RCC 7860 (cell line): ENCODE measurements around the gene ARHGAP29.

Experiments used
- DNase-seq: peaks from one replicate; pipeline ENCODE4 v3.0.0-alpha.2; 2015; ENCODE audit warnings: low spot score
- FAIRE-seq: peaks from 2 replicates; lab custom pipeline; 2012; peaks lifted over from hg19 to GRCh38; lab: Jason Lieb, UNC

Gene ARHGAP29, protein sequence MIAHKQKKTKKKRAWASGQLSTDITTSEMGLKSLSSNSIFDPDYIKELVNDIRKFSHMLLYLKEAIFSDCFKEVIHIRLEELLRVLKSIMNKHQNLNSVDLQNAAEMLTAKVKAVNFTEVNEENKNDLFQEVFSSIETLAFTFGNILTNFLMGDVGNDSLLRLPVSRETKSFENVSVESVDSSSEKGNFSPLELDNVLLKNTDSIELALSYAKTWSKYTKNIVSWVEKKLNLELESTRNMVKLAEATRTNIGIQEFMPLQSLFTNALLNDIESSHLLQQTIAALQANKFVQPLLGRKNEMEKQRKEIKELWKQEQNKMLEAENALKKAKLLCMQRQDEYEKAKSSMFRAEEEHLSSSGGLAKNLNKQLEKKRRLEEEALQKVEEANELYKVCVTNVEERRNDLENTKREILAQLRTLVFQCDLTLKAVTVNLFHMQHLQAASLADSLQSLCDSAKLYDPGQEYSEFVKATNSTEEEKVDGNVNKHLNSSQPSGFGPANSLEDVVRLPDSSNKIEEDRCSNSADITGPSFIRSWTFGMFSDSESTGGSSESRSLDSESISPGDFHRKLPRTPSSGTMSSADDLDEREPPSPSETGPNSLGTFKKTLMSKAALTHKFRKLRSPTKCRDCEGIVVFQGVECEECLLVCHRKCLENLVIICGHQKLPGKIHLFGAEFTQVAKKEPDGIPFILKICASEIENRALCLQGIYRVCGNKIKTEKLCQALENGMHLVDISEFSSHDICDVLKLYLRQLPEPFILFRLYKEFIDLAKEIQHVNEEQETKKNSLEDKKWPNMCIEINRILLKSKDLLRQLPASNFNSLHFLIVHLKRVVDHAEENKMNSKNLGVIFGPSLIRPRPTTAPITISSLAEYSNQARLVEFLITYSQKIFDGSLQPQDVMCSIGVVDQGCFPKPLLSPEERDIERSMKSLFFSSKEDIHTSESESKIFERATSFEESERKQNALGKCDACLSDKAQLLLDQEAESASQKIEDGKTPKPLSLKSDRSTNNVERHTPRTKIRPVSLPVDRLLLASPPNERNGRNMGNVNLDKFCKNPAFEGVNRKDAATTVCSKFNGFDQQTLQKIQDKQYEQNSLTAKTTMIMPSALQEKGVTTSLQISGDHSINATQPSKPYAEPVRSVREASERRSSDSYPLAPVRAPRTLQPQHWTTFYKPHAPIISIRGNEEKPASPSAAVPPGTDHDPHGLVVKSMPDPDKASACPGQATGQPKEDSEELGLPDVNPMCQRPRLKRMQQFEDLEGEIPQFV

GRCh38 chr1:94237291-94238226 lies at the start of gene ARHGAP29:
ARHGAP29 (minus strand) TSS chr1:94237584; CDS start chr1:94231611, 5,973 bp downstream.
- DNase-seq (peak; percentile 78), FAIRE-seq (no peak)

- DNase-seq (no peak), FAIRE-seq (no peak)
These were observed 49.6 kb upstream of the ARHGAP29 start for GRCh38 chr1:94286864-94287437.

DNA sequence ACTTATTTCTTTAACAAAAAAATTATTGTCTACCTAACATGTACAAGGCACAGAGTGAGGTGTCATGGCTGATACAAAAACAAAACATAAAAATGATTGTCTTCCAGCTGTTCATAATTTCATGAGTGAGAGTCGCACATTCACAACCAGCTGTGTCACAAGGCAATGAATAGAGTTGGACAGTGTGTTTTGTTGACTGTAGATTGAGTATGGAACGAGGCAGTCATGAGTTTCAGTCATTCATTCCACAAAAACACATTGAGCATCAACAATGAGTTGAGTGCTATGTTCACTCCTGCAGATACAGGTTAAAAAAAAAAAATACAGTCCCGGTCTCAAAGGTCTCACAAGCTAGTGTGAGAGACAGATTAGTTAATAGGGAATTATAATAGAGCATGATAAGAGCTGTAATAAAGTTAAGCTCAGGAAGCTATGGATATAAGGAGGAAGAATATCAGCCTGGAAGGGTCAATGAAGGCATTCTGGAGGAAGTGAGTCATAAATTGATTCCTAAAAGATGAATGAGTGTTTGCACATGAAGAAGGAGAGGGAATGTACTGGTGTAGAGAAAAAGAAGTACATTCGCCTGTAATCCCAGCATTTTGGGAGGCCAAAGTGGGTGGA lies 47.8 kb upstream of the ARHGAP29 start:
- peak; percentile 38 for FAIRE-seq
- peak; percentile 24 for DNase-seq

GRCh38 chr1:94284476-94284875 lies 47.1 kb upstream of the ARHGAP29 start:
- DNase-seq (no peak), FAIRE-seq (no peak)

- no peak for DNase-seq
- no peak for FAIRE-seq
These were observed 46.1 kb upstream of the ARHGAP29 start for GRCh38 chr1:94283462-94283861.

DNA sequence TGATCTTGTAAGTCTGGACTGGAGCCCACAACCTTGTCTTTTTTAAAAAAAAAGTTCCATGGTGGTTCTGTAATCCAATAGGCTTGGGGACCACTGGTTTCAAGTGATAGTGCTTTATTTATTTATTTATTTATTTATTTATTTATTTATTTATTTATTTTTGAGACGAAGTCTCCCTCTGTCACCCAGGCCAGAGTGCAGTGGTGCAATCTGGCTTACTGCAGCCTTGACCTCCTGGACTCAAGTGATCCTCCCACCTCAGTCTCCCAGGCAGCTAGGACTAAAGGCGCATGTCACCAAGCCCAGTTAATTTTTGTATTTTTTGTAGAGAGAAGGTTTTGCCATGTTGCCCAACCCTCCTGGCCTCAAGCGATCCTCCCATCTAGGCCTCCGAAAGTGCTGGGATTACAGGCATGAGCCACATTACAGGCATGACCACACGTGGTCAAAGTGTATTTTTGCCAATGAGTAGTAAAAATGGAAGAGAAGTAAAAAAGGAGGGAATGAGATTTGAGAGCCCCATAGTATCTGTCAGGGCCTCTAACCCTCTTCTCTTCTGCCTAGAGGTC lies 44.8 kb upstream of the ARHGAP29 start:
- no peak for FAIRE-seq
- DNase-seq = no peak

DNA sequence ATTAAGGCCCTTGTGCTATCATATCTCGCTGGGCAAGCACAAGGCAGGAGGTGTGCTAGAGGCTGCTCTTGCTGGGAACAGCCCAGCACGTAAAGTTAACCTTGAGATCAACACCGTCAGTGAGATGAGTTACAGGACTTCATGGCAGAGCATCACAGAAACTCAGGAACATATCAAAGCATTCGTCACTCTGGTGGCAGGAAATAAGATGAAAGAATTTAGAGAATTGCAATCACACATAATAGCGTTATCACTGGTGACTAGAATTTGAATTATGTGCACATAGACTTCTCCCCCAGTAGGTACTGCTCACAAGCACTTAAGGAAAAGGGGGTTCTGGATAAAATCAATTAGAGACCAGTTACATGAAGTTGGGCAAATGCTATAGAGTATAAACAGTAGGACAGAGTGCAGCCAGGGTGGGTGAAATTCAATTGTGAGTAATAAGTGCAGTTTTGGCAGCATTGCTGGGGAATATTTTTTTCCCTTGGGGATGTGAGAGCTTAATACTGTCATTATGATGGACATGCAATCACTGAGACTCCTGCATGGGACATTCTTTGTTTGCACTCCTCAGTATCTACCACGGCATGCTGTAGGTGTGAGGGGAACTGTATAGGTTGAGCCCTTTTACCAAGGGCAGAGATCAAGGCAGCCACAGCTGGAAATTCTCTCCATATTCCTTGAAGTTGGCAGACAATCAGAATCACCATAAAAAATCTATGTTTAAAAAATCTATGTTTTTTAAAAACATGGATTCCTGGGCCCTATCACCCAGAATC lies 44.2 kb upstream of the ARHGAP29 start:
- DNase-seq (peak; percentile 55), FAIRE-seq (peak; percentile 33)

GRCh38 chr1:94280541-94280940 lies 43.2 kb upstream of the ARHGAP29 start:
- FAIRE-seq = peak; percentile 90
- peak; percentile 66 for DNase-seq

DNA sequence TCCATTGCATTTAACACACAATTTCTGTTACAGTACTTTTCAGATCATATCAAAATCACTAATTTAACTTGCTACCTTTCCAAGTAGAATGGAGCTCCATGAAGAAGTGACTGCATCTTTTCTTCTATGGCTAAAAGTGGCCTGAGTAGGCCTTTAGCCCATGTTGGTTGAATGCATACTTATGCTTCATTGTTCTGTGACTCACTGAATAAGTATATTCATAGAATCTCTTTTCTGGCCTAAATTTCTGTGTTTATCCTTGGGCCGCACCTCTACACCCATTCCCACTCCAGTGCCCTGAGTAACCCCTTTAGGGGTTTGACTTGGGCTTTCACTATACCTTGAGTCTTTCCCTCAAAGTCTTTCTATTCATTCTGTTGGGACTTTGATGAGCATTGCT lies 42.1 kb upstream of the ARHGAP29 start:
- no peak for FAIRE-seq

DNA sequence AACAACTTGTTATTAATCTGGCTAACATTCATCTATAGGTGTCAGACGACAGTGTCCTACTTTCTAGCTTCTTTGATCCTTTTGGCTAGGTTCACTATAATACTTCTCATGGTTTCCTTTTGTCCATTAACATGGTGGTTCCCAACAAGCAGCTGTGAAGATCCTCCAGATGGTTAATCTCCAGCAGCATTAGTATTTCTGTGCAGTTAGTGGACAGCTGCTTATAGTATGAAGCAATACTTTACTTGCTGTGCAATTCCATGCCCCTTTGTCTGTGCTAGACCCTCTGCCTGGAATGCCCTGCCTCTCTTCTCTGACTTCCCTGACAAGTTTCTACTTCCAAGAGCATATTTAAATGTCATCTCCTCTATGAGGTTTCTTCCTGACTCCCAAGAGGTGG lies 41.7 kb upstream of the ARHGAP29 start:
- FAIRE-seq = no peak
- no peak for DNase-seq

More for the DNA sequence above, 42.1 kb upstream of the ARHGAP29 start:
- DNase-seq = no peak

GRCh38 chr1:94276988-94277434 lies 39.6 kb upstream of the ARHGAP29 start:
- DNase-seq (no peak), FAIRE-seq (no peak)

DNA sequence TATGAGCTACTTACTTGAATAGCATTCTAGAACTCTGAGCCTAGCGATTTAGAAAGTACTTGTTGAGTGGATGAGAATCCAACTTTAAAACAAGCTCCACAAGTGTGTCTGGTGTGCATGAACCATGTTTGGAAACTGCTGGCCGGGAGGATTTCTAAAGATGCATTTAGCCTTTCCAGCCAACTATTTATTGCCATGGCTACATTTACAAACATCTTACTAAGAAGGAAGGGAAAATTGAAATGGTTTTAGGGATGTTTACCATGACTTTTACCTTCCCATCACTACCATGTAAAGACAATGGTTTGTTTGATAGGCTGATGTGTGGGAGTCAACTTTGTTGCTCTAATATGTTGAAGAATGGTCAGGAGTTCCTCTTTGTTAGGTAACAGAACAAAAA lies 37.7 kb upstream of the ARHGAP29 start:
- DNase-seq (no peak), FAIRE-seq (no peak)

DNA sequence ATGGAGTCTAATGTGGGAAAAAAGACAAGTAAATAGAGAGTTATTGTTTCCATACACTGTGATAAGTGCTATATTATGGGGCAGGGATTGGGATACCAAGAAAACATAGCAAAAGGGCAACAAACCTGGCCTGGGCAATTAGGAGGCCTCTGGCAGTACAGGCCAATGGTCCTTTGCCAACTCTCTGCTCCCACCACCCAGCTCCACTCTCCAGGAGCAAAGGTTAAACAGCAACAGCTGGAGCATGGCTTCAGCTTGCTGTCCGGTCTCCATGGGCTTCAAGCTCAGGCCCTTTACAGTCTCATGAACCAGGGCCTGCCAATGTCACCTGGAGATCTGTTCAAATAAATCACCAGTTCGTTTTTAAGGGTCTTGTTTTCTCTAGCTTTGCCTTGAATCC lies 37.2 kb upstream of the ARHGAP29 start:
- DNase-seq = no peak
- FAIRE-seq = no peak

DNA sequence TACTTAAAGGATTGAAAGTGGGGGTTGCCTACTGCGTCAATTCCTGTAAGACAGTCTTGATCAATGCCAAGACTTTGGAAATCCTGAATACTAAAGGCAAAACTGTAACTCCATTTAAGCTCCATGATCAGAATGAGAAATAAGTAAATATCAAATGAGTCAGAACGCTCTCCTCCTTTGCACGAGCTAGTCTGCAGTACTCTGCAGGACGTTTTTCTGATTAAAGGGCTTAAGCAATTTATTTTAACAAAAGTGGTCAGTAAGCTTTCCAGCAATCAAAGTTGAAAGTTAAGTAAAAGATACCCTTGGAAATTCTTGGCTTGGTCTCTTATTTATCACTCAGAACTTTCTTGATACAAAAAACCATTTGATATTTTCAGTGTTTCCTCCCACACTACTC lies 35.7 kb upstream of the ARHGAP29 start:
- FAIRE-seq (no peak), DNase-seq (no peak)

DNA sequence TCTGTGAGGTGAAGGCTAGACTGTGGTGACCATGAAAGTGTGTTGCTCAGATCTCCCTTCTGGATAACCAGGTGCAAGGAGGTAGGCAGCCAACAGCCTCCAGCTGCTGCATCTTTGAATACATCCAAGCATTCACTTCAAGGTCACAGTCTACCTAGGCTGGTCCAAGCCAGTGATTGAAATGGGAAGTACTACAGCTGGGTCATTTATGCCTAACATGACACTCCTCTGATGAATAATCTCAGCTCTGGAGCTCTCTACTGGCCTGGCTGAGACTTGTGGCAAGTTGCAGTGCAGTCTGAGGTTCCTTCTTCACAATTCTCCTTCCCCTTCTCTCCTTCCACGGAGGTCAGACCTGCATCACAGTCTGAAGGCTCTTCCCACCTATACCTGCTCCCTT lies 35.0 kb upstream of the ARHGAP29 start:
- FAIRE-seq (no peak), DNase-seq (no peak)

DNA sequence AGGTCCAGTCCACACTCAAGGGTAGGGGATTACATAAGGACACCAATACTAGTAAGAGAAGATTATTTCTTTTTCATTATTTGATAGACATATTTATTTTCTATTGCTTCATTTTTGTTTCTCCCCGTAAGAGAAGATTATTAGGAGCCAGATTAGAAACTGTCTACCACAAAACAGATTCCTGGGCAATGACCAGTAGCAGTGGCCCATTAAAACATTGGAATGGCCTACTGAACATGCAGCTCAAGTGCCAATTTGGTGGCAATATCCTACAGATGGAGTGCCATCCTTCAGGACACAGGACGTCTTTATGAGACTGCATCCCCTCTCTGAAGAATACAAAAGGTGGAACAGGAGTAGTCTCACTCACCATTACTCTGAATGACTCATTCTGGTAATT lies 34.0 kb upstream of the ARHGAP29 start:
- no peak for DNase-seq
- FAIRE-seq = no peak

DNA sequence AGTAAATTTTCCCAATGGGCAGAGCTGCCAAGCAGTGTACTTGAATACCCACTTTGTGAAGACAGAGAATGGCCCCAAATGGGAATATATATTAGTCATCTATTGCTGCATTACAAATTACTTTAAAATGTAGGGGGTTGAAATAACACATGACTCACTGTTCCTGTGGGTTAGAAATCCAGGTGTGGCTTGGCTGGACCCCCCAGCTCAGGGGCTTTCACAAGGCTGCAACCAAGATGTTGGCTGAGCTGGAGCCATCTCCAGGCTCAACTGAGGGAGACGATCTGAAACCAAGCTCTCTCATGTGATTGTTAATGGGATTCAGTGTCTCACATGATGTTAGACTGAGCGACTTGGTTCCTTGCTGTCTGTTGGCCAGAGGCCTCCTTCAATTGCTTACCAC lies 33.4 kb upstream of the ARHGAP29 start:
- DNase-seq = peak; percentile 88
- peak; percentile 92 for FAIRE-seq

DNA sequence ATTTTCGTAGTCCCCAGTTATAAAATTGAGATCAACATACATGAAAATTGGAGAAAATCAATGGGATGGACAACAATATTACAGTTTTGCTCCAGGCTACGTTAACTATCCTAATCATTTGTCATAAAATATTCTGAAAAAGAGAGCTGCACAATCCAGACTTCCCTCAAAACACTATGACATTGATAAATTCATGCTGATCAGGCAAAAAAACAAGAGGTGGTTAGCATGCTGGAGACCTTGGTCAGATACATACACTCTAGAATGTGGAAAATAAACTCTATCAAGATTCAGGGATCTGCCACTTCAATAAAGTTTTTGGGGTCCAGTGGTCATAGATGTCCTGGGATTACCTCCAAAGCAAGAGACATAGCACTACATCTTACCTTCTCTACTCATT lies 32.5 kb upstream of the ARHGAP29 start:
- FAIRE-seq = no peak
- no peak for DNase-seq
